H1 (cell line): ENCODE results near the gene RSPO1. TPM values are rescaled to one million over a fixed set of nuclear protein-coding genes. Genes with fewer than 3 reads are reported as not detected.

Source experiments
- CHD1 ChIP-seq: IDR thresholded peaks from 2 replicates; pipeline ENCODE4 v1.6.1; 2012; ENCODE audit warnings: low read depth, low read length, improper control_type of control experiment
- CREB1 ChIP-seq: IDR thresholded peaks from 2 replicates; pipeline ENCODE4 v1.6.1; 2012; ENCODE audit warnings: inconsistent platforms
- E2F6 ChIP-seq: IDR thresholded peaks from 2 replicates; pipeline ENCODE4 v1.6.1; 2012; ENCODE audit warnings: inconsistent platforms
- EGR1 ChIP-seq: IDR thresholded peaks from 2 replicates; pipeline ENCODE4 v1.6.1; 2011; ENCODE audit warnings: low read depth, low read length, borderline replicate concordance
- HDAC6 ChIP-seq: IDR thresholded peaks from one replicate; pipeline ENCODE4 v1.7.1; 2012; ENCODE audit warnings: low read depth, mild to moderate bottlenecking, inconsistent platforms, low read length, moderate library complexity
- JUND ChIP-seq: IDR thresholded peaks from 2 replicates; pipeline ENCODE4 v1.6.1; 2011; ENCODE audit warnings: mild to moderate bottlenecking, improper control_type of control experiment, low read length
- KDM1A ChIP-seq: fragments of 200-600, 300-600 bp; sonication (generic); IDR thresholded peaks from 2 replicates; pipeline ENCODE4 v1.7.1; 2016; ENCODE audit warnings: mild to moderate bottlenecking, low read length, borderline replicate concordance
- KDM5A ChIP-seq: fragments of 200-600 bp; IDR thresholded peaks from 2 replicates; pipeline ENCODE4 v1.7.1; 2012; ENCODE audit warnings: mild to moderate bottlenecking, low read length, inconsistent platforms, mixed read lengths
- PHF8 ChIP-seq: fragments of 200-600 bp; sonication (generic); conservative IDR thresholded peaks from 2 replicates; pipeline ENCODE4 v1.7.1; 2012; ENCODE audit warnings: low read depth, mild to moderate bottlenecking, inconsistent platforms, low read length, moderate library complexity
- polyA plus RNA-seq, 7 experiments: library from polyadenylated mRNA; depleted of rRNA in 3 of 7; stranded (reverse) in 5 of 7; unstranded in 2 of 7; fragments of >200 nt in 5 of 7; fragments of 200-250 nt in 2 of 7; gene quantifications; 1 replicate in 5 of 7; 2 replicates in 1 of 7; 4 replicates in 1 of 7; pipeline versions ENCODE4 v1.2.1 to v1.2.3, GENCODE V29; 2011 to 2013; ENCODE audit warnings: missing spikeins in 2 of 7, mixed read lengths in 2 of 7
- total RNA-seq: library from RNA; stranded (reverse); fragmentation: NEBNext Ultra II Directional; extraction: Animal tissue kit (Norgen Biotek cat#: 25700); gene quantifications from 2 replicates; pipeline ENCODE4 v1.2.1, GENCODE V29; 2021
- TF ChIP-seq, protein P1 (sequence below): fragments of 300-600 bp; sonication (generic); IDR thresholded peaks from 2 replicates; pipeline ENCODE4 v1.7.1; 2012; ENCODE audit warnings: low read length, moderate library complexity, mild to moderate bottlenecking, inconsistent platforms; ENCODE audit not compliant: insufficient replicate concordance

The RSPO1 gene
- total and polyA plus RNA-seq, 2 of the 8 experiments (the other 6 are each of a cell fraction or from before 2014, with no cell fraction given) = 0.39 TPM; not detected in 1

- TF ChIP-seq, protein P1, sequence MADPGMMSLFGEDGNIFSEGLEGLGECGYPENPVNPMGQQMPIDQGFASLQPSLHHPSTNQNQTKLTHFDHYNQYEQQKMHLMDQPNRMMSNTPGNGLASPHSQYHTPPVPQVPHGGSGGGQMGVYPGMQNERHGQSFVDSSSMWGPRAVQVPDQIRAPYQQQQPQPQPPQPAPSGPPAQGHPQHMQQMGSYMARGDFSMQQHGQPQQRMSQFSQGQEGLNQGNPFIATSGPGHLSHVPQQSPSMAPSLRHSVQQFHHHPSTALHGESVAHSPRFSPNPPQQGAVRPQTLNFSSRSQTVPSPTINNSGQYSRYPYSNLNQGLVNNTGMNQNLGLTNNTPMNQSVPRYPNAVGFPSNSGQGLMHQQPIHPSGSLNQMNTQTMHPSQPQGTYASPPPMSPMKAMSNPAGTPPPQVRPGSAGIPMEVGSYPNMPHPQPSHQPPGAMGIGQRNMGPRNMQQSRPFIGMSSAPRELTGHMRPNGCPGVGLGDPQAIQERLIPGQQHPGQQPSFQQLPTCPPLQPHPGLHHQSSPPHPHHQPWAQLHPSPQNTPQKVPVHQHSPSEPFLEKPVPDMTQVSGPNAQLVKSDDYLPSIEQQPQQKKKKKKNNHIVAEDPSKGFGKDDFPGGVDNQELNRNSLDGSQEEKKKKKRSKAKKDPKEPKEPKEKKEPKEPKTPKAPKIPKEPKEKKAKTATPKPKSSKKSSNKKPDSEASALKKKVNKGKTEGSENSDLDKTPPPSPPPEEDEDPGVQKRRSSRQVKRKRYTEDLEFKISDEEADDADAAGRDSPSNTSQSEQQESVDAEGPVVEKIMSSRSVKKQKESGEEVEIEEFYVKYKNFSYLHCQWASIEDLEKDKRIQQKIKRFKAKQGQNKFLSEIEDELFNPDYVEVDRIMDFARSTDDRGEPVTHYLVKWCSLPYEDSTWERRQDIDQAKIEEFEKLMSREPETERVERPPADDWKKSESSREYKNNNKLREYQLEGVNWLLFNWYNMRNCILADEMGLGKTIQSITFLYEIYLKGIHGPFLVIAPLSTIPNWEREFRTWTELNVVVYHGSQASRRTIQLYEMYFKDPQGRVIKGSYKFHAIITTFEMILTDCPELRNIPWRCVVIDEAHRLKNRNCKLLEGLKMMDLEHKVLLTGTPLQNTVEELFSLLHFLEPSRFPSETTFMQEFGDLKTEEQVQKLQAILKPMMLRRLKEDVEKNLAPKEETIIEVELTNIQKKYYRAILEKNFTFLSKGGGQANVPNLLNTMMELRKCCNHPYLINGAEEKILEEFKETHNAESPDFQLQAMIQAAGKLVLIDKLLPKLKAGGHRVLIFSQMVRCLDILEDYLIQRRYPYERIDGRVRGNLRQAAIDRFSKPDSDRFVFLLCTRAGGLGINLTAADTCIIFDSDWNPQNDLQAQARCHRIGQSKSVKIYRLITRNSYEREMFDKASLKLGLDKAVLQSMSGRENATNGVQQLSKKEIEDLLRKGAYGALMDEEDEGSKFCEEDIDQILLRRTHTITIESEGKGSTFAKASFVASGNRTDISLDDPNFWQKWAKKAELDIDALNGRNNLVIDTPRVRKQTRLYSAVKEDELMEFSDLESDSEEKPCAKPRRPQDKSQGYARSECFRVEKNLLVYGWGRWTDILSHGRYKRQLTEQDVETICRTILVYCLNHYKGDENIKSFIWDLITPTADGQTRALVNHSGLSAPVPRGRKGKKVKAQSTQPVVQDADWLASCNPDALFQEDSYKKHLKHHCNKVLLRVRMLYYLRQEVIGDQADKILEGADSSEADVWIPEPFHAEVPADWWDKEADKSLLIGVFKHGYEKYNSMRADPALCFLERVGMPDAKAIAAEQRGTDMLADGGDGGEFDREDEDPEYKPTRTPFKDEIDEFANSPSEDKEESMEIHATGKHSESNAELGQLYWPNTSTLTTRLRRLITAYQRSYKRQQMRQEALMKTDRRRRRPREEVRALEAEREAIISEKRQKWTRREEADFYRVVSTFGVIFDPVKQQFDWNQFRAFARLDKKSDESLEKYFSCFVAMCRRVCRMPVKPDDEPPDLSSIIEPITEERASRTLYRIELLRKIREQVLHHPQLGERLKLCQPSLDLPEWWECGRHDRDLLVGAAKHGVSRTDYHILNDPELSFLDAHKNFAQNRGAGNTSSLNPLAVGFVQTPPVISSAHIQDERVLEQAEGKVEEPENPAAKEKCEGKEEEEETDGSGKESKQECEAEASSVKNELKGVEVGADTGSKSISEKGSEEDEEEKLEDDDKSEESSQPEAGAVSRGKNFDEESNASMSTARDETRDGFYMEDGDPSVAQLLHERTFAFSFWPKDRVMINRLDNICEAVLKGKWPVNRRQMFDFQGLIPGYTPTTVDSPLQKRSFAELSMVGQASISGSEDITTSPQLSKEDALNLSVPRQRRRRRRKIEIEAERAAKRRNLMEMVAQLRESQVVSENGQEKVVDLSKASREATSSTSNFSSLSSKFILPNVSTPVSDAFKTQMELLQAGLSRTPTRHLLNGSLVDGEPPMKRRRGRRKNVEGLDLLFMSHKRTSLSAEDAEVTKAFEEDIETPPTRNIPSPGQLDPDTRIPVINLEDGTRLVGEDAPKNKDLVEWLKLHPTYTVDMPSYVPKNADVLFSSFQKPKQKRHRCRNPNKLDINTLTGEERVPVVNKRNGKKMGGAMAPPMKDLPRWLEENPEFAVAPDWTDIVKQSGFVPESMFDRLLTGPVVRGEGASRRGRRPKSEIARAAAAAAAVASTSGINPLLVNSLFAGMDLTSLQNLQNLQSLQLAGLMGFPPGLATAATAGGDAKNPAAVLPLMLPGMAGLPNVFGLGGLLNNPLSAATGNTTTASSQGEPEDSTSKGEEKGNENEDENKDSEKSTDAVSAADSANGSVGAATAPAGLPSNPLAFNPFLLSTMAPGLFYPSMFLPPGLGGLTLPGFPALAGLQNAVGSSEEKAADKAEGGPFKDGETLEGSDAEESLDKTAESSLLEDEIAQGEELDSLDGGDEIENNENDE = no peak
- no peak for TF ChIP-seq JUND
- TF ChIP-seq EGR1 = no peak
- TF ChIP-seq HDAC6 = no peak
- no peak for TF ChIP-seq PHF8
- no peak for TF ChIP-seq CHD1
- TF ChIP-seq KDM5A = no peak
- TF ChIP-seq E2F6 = no peak
- no peak for TF ChIP-seq KDM1A
- no peak for TF ChIP-seq CREB1
- TF ChIP-seq, all 59 proteins: peak for 0
Measured at GRCh38 chr1:37672136-37672870, 37.6 kb upstream of the RSPO1 start (continued).
